HG03520 (cell line): ENCODE results near the gene PGAP1.

Experiments
- ATAC-seq: cut with Tn5 transposase; IDR thresholded peaks from one replicate; pipeline ENCODE4 v1.9.1; 2021; ENCODE audit warnings: mild to moderate bottlenecking, moderate library complexity; ENCODE audit not compliant: unreplicated experiment

Gene PGAP1, protein sequence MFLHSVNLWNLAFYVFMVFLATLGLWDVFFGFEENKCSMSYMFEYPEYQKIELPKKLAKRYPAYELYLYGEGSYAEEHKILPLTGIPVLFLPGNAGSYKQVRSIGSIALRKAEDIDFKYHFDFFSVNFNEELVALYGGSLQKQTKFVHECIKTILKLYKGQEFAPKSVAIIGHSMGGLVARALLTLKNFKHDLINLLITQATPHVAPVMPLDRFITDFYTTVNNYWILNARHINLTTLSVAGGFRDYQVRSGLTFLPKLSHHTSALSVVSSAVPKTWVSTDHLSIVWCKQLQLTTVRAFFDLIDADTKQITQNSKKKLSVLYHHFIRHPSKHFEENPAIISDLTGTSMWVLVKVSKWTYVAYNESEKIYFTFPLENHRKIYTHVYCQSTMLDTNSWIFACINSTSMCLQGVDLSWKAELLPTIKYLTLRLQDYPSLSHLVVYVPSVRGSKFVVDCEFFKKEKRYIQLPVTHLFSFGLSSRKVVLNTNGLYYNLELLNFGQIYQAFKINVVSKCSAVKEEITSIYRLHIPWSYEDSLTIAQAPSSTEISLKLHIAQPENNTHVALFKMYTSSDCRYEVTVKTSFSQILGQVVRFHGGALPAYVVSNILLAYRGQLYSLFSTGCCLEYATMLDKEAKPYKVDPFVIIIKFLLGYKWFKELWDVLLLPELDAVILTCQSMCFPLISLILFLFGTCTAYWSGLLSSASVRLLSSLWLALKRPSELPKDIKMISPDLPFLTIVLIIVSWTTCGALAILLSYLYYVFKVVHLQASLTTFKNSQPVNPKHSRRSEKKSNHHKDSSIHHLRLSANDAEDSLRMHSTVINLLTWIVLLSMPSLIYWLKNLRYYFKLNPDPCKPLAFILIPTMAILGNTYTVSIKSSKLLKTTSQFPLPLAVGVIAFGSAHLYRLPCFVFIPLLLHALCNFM

GRCh38 chr2:196926562-196927375 is at the start of gene PGAP1:
Gene PGAP1 (minus strand): TSS chr2:196926707. CDS start chr2:196926616, 91 bp downstream.
- peak; percentile 84 for ATAC-seq

GRCh38 chr2:196974970-196975369 is 48.5 kb upstream of the PGAP1 start:
- ATAC-seq, result no peak

- no peak for ATAC-seq
These were observed 45.2 kb upstream of the PGAP1 start for GRCh38 chr2:196971574-196972279.

GRCh38 chr2:196970099-196970498 is 43.6 kb upstream of the PGAP1 start:
- no peak for ATAC-seq

- ATAC-seq, result no peak
These were observed 42.0 kb upstream of the PGAP1 start for GRCh38 chr2:196968516-196968915.

DNA sequence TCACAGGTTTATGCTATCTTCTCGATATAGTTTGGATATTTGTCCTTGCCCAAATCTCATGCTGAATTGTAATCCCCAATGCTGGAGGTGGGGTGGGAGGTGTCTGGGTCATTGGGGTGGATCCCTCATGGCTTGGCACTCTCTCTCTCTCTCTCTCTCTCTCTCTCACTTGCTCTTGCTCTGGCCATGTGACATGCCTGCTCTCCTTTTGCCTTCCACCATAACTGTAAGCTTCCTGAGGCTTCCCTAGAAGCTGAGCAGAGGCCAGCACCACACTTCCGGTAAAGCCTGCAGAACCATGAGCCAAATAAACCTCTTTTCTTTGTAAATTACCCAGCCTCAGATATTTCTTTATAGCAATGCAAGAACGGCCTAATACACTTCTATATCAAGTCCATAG is 41.3 kb upstream of the PGAP1 start:
- no peak for ATAC-seq

DNA sequence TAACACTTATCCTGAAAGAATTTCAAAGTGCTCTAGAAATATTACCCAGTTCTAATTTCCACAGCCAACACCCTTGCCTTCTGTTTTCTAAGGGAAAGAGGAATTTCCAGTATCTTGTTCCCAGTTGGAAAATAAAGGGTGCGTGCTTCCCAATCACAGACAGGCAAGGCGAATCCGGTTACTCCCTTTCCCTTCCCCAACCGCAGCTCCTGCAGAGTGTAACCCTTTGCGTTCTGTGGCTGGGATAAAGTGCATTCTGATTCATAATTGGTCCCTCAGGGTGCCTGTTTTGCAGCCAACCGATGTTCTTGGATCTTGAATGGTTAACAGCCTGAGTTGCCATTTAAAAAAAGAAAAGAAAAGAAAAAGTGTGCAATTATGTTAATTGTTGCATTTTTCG is 40.6 kb upstream of the PGAP1 start:
- no peak for ATAC-seq

- no peak for ATAC-seq
These were observed 39.6 kb upstream of the PGAP1 start for GRCh38 chr2:196966061-196966460.

DNA sequence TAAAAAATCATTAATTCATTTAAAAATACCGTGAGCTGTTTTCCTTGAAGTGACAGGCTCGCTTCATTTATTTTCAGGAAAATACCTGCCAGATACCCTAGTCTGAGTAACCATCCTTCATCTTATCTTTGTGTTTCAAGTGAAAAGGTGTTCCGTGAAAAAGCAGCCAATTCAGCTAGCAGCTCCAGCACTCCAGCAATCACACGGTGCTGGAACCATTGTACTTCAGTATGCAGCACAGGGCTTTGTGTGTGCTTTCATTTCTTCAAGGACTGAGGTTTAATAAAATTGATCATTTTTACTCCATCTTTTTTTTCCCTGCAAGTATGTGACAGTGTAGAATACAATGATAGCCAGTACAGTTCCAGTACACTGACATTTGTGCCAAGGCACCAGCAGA is 39.1 kb upstream of the PGAP1 start:
- ATAC-seq, result no peak

DNA sequence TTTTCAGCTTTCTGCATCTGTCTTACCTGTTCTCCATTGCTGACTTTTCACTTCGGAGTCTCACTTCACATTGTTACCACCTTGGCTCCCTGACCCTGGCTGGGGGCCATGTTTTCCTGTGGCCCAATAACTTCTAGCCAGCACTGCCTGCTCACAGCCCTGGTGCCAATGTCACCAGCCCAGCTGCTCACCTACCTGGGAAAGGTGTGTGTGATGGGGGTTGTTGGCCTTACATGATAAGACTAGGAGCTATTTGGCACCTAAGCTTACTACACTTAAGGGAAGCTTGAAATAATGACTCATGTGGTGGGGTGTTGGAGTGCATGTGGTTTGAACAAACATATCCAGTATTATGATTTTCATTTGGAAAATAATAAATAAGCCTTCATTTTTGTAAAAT is 37.5 kb upstream of the PGAP1 start:
- no peak for ATAC-seq

- no peak for ATAC-seq
These were observed 36.5 kb upstream of the PGAP1 start for GRCh38 chr2:196963043-196963442.

- no peak for ATAC-seq
These were observed 35.8 kb upstream of the PGAP1 start for GRCh38 chr2:196962325-196962724.

GRCh38 chr2:196961889-196962288 is 35.4 kb upstream of the PGAP1 start:
- peak; percentile 97 for ATAC-seq

DNA sequence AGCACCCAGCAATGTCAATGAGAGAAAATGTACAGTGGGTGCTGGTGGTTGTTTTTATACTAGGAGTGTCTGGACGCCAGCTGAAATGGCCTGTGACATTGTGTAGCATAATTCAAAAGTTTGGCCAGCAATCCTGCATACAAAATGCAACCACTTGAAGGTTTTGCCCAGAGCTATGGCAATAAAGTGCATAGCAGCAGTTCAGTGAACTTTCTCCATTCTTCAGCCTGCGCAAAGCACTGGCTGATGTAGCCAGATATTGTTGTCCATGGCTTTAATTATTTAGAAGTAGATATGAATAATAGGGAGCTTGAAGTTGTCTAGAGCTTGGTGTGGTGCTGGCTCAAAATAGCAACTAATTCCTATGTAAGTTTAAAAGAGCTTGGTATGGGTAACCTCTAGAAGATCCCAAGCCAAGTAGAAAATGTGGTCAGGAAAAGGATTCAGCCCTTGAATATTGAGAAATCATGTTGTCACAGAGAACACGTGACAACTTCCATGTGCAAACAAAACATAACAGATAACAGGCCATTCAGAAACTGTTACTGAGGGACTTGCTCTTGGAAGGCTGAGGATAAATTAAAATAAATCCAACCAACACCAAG is 33.3 kb upstream of the PGAP1 start:
- no peak for ATAC-seq

DNA sequence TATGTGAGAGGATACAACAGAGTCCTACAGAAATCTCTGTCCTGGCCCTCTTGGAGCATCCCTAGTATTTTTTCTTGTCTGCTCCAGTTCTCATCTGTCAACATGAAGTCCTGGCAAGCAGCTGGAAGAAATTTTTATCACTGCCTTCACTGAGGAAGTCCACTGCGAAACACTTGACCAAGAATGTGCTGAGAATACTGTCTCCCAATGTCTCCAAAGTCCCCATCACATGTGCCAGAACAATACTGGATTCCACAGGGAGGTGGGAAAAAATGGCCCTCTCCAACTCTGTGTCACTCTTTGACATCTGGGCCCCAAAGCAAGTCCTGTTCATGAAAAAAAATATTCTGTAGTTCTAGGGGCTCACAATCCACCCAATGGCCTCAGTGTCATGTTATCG is 32.8 kb upstream of the PGAP1 start:
- no peak for ATAC-seq

- no peak for ATAC-seq
These were observed 31.5 kb upstream of the PGAP1 start for GRCh38 chr2:196957881-196958525.

DNA sequence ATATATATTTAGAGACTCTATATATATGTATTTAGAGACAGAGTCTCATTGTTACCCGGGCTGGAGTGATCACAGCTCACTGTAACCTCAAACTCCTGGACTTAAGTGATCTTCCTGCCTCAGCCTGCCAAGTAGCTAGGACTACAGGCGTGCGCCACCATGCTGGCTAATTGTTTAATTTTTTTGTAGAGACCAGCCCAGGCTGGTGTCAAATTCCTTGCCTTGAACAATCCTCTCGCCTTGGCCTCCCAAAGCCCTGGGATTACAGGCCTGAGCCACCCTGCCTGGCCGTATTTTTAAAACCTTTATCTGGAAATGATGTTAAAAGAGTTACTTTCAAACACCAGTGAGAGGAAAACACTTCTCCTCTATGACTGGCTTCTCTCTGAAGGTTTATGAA is 30.9 kb upstream of the PGAP1 start:
- ATAC-seq, result no peak

DNA sequence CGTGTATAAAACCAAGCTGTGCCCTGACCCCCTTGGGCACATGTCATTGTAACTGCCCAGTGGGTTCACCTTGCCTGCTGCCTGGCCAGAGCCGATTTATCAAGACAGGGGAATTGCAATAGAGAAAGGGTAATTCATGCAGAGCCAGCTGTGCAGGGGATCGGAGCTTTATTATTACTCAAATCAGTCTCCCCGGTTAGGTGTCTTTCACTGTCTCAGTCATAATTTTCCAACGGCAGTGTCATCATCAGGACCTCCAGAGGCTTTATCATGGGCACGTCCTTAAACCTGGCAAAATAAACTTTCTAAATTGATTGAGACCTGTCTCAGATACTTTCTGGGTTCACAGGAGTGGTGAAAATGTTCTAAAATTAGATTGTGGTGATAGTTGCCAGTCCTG is 29.6 kb upstream of the PGAP1 start:
- no peak for ATAC-seq

DNA sequence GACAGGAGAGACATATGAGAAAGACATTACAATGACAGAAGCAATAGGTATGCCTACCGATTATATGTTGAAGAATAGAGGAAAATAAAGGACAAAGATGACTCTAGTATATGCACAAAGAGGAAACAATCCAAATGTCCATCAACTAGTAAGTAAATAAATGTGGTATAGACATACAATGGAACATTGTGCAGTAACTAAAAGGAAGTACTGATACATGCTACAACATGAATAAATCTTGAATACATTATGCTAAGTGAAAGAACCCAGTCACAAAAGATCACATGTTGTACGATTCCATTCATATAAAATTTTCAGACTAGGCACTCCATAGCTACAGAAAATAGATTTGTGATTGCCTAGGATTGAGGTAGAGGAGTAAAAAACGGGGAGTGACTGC is 28.5 kb upstream of the PGAP1 start:
- no peak for ATAC-seq

DNA sequence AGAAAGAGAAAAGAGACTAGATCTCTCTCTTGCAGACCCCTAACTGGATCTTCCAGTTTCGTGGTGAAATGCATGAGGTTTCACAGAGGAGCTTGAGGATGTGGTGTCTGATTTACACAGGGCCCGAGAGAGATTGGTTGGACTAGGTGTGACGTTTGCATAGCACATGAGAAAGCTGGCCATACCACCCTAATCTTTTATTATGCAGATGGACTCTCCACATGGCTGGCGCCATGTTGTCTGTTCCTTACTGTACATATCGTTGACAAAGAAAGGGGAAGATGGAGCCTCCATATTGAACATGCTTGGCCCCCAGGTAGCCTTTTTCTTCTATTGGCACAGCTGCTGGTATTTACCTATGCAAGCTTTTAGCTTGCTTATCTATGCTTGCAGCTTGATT is 27.5 kb upstream of the PGAP1 start:
- ATAC-seq, result no peak
